HG02870 (cell line): Measurements from ENCODE around the gene HPS3.
"Not testable (repeated sequence)": the region's sequence is repeated elsewhere in the genome, so short reads cannot be mapped to it uniquely, and the experiment has no call there.

Experiments
- ATAC-seq: cut with Tn5 transposase; IDR thresholded peaks from one replicate; pipeline ENCODE4 v1.9.1; 2021; ENCODE audit warnings: mild to moderate bottlenecking, moderate library complexity; ENCODE audit not compliant: unreplicated experiment

Gene HPS3

DNA sequence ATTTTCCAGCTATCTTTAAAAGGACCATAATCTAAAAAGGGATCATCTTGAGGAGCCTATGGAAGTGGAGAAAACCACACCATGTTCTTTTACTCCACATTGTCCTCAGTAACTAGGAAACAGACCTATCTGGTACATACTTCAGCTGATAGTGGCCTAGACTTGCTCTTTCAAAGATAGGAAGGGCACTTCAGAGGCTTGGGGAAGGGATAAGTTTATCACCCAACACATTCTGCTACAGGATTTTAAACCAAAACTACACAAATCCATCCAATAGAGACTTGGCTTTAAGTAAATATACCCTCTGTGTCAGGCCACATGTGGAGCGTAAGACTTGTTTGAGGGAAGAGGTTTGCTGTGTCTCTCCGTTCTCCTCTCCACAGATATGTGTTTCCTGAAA lies 56.8 kb downstream of the HPS3 start:
- no peak for ATAC-seq

GRCh38 chr3:149186721-149187120 lies 57.3 kb downstream of the HPS3 start:
- ATAC-seq: no peak

DNA sequence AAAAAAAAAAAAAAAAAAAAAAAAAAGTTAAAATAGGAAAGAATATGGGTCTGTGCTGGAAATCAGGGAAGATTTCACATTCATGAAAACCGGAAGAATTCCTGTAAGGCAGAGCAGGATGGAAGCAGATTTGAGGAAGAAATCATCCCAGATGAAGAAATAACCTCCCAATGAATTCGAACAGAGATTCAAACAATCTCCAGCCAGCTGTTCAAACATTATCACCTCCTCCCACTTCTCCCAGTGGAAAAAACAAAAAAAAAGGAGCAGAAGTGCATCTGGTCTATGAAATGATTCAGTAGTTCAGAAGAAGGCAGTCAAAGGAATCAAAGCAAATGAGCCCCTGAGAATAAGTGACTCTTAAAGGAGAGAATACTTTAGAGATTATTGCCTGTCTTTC lies 59.1 kb downstream of the HPS3 start:
- no peak for ATAC-seq

- ATAC-seq: no peak
These were observed 65.8 kb downstream of the HPS3 start for GRCh38 chr3:149195221-149195620.

- not testable (repeated sequence) for ATAC-seq
These were observed 67.6 kb downstream of the HPS3 start for GRCh38 chr3:149196805-149197592.

DNA sequence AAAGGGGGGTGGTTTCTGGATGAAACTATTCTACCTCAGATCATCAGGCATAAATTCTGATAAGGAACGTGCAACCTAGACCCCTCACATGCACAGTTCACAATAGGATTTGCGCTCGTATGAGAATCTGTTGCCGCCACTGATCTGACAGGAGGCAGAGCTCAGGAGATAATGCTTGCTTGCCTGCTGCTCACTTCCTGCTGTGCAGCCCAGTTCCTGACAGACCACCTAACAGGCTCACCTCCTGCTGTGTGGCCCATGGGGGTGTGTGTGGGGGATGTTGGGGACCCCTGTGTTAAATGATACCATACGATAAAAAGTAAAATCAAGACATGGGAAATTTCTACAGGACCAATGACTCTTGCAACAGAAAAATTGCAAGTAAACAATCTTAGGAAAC lies 68.2 kb downstream of the HPS3 start:
- no peak for ATAC-seq

- no peak for ATAC-seq
These were observed 69.2 kb downstream of the HPS3 start for GRCh38 chr3:149198611-149199010.

DNA sequence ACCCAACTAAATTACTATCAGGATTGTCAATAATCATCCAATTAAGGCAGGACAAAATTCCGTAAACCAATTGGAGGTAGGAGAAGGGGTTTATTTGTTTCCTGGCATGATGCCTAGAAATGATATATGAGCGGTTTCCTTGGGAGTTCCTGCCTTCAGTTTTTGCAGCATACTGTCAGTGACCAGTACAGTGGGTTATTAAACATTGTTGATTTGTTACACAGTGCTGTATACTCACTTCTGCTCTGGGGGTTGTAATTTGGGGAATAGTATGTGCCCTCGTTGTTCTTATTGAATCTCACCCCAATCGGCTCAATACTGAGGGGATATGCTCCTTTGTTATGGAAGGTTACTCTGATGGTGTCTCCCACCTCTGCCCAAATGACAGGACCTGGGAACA lies 70.0 kb downstream of the HPS3 start:
- no peak for ATAC-seq

DNA sequence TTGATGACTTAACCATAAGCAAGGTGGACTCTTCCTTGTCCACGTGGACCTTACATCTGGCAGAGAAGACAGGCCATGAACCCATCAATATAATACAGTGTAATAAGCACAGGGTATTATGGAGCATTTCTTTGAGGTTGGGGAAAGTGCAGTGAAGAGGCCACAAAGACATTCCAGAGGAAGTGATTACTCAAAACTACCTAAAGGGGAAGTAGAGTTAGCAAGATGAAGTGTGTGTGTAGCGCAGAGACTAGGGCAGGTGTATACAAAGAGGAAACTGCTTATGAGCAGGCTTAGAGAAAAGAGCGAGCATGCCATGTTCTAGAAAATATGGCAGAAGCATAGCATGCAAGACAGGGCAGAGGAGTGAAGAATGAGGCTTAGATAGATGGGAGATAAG lies 74.3 kb downstream of the HPS3 start:
- ATAC-seq: peak; percentile 99

DNA sequence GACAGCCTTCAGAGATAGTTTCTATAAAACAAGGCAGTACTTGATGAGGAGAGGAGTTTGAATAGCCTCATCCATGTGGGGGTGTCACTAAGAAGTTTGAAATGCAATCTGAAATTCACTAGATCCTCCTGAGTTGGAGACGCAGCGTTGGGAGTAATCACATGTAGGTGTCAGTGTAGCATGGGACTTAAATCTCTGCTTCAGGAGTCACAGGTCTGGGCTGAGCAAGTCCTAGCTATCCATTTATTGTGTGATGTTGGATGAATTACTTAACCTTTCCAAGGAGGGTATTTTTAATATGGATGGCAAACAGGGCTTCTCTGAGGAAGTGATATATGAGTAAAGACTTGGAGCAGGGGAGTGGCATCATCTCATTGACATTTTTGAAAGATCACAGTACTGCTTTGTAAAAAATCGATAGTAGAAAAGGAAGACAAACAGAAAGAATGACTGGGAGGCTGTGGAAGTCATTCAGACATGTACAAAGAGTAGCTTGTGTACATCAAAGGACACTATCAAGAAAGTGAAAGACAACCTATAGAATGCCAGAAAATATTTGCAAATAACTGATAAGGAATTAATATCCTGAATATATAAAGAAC lies 75.1 kb downstream of the HPS3 start:
- ATAC-seq: no peak

DNA sequence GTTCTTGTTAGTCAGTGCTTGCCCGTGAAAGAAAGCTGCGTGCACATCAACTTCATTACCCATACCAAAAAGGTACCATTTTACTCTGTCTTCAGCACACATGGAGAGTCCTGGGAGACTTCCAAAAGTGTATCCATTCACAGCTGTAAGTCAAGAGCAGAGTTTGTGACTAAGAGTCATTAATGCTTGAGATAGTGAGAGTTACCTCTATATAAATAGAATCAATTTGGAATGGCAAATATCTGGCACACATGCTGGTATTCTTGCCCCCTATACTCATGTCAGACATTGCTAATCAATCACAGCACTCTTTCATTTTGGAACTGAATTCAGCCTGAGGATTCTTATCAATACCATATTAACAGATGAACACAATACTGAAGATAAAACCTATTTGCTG lies 78.0 kb downstream of the HPS3 start:
- no peak for ATAC-seq

- ATAC-seq: no peak
These were observed 80.0 kb downstream of the HPS3 start for GRCh38 chr3:149209431-149209830.

DNA sequence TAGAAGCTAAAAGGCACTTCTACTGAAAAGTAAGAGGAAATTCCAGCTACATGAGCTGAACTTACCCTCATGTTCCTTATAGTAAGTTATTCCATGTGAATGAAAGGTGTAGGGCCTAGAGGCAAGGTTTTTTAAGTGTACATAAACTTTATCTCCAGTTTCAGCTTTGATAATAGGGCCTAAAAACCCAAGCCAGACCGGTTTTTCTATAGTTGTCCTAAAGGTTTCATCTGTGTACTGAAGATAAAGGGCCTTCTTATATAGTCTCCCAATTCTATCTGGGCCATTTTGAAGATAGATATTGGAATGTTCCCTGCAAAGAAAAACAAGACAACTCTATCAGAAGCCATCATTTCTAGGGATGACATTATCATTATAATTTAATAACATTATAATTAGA lies 82.9 kb downstream of the HPS3 start:
- no peak for ATAC-seq

- ATAC-seq: no peak
These were observed 85.3 kb downstream of the HPS3 start for GRCh38 chr3:149214702-149215101.

- ATAC-seq: no peak
These were observed 86.1 kb downstream of the HPS3 start for GRCh38 chr3:149215515-149215914.

DNA sequence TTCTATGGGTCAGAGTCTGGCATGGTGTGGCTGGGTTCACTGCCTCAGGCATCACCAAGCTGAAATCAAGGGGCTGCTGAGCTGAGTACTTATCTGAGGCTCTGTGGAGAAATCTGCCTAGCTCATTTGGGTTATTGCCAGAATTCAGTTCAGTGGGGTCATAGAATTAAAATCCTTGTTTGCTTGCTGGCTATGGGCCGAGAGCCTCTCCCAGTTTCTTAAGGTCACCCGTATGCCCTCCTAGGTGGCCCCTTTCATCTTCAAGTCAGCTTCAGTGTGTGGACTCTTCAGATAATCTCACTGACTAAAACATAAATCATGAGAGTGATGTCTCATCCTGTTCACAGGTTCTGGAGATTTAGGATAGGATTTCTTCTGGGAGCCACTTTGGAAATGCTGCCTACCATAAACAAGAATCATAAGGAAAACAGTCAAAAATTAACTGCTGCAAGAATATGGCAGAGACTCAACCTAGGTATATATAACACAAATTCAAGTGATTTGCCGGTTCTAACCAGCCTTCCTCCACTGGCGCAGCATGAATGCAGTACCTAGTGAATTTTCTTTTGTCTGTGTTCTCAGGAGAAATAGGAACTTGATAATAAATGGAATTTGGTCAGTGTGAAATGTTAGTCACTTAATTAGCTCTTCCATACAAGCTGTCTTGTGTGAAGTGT lies 86.9 kb downstream of the HPS3 start:
- ATAC-seq: no peak

- ATAC-seq: no peak
These were observed 87.9 kb downstream of the HPS3 start for GRCh38 chr3:149217347-149217746.

- ATAC-seq: not testable (repeated sequence)
These were observed 90.1 kb downstream of the HPS3 start for GRCh38 chr3:149219380-149220121.

DNA sequence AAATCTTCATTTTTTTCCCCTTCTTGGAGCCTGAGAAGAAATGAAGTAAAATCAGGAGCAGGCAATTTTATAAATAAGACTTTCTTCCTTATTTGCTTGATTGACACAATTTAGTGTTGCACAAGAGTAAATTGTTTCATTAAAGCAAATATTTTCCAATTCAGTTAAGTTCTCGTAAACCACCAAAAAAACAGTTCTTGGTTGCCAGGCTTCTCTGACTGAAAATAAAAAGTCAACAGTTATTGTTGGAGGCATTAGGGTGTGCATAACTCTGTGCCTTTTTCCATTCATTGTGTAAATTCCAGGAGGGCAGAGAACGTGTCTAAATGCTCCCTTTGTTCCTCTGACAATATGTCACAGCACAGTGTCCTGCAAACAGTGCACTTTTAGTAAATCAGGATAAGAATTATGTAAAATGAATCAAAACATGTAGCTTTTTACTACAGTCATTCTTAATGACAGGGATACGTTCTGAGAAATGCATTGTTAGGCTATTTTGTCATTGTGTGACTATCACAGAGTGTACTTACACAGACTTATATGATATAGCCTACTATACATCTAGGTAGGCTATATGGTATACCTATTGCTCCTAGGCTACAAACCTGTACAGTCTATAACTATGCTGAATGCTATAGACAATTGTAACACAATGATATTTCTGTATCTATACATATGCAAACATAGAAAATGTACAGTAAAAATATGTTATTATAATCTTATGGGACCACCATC lies 92.5 kb downstream of the HPS3 start, which contains the start of gene CP:
TSS of gene CP (minus strand) at position 47 of the 735 bp plus-strand sequence. CDS start at position 10, 37 bp downstream.
- ATAC-seq: no peak
